ENCODE measurements around the gene INTS6. TPM values are rescaled to one million over a fixed set of nuclear protein-coding genes. Genes with fewer than 3 reads are reported as not detected.

Gene INTS6, protein sequence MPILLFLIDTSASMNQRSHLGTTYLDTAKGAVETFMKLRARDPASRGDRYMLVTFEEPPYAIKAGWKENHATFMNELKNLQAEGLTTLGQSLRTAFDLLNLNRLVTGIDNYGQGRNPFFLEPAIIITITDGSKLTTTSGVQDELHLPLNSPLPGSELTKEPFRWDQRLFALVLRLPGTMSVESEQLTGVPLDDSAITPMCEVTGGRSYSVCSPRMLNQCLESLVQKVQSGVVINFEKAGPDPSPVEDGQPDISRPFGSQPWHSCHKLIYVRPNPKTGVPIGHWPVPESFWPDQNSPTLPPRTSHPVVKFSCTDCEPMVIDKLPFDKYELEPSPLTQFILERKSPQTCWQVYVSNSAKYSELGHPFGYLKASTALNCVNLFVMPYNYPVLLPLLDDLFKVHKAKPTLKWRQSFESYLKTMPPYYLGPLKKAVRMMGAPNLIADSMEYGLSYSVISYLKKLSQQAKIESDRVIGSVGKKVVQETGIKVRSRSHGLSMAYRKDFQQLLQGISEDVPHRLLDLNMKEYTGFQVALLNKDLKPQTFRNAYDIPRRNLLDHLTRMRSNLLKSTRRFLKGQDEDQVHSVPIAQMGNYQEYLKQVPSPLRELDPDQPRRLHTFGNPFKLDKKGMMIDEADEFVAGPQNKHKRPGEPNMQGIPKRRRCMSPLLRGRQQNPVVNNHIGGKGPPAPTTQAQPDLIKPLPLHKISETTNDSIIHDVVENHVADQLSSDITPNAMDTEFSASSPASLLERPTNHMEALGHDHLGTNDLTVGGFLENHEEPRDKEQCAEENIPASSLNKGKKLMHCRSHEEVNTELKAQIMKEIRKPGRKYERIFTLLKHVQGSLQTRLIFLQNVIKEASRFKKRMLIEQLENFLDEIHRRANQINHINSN
- total RNA-seq, result 10 to 100 TPM; 16.5 to 24.4 (median 18.0) TPM

DNA sequence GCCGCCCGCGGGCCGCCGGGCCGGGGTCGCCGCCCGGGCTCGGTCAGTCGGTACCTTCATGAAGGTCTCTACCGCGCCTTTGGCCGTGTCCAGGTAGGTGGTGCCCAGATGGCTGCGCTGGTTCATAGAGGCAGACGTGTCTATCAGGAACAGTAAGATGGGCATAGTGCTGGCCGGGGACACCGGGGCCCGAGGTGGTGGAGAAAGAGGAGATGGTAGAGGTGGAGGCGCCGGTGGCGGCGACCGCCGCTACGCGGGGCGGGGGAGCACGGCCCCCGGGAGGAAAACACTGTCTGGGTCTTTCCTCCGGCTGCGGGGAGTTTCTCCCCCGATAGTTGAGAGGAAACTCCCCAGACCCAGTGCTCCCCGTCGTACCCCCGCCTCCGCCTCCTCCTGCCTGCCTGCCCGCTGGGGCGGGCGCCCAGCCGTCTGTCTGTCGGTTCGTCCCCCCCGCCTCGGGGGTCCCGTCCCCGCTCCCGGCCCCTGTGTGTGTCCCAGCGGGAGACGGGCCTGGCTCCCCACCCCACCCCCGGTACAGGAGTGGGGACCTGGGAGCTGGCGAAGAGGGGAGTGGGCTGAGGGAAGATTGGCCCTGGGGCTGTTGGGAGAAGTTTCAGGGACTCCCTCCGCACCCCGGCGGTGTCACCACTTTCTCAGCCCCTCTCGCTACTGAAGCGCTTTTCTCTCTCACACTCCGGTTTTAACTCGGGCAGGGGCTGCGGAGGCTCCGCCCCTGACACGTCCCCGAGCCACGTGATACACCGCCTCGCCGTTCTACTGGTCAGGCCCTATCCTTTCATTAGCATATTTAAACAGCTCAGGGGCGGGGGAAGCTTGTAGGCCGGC lies at the start of gene INTS6:
INTS6 (minus strand) TSS at position 676 of the 846 bp plus-strand sequence; CDS start at position 165, 511 bp downstream.
- in situ Hi-C loops (cut with MboI; ENCODE audit: low sequenced_read_pairs in 4 of 4), result no loop called here
- TF ChIP-seq, protein P1, sequence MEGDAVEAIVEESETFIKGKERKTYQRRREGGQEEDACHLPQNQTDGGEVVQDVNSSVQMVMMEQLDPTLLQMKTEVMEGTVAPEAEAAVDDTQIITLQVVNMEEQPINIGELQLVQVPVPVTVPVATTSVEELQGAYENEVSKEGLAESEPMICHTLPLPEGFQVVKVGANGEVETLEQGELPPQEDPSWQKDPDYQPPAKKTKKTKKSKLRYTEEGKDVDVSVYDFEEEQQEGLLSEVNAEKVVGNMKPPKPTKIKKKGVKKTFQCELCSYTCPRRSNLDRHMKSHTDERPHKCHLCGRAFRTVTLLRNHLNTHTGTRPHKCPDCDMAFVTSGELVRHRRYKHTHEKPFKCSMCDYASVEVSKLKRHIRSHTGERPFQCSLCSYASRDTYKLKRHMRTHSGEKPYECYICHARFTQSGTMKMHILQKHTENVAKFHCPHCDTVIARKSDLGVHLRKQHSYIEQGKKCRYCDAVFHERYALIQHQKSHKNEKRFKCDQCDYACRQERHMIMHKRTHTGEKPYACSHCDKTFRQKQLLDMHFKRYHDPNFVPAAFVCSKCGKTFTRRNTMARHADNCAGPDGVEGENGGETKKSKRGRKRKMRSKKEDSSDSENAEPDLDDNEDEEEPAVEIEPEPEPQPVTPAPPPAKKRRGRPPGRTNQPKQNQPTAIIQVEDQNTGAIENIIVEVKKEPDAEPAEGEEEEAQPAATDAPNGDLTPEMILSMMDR (IDR thresholded peaks at IDR 0.05 in 4 of 5, conservative IDR thresholded peaks at IDR 0.05 in 1 of 5), result no peak
- peak; percentile 98 to 99 for TF ChIP-seq POLR2A (IDR thresholded peaks at IDR 0.05)
- H3K36me3 ChIP-seq, result peaks cover 0 to 27% of the 10 kb centered on the region in 2 donors
- H3K27me3 ChIP-seq, result no peaks in the 10 kb centered on the region
- peak within 1 kb of the TSS; percentile 100 for H3K27ac ChIP-seq
- intact Hi-C loops (cut with DNase I; ENCODE audit: low total_unique reads), result loop anchor here (1.0 to 10.0 kb wide), 12 partner anchors 16 to 1660 kb away; partner anchors contain the start of genes ALG11, ATP7B, CKAP2 and DHRS12
- no peaks in the 10 kb centered on the region for H3K9me3 ChIP-seq
- ATAC-seq (peak; percentile 81 to 87), DNase-seq (peak; percentile 100)
- H3K4me1 ChIP-seq, result peaks cover 23% of the 10 kb centered on the region in 2 donors
- peak within 1 kb of the TSS; percentile 82 to 99 (median 96) for H3K4me3 ChIP-seq

DNA sequence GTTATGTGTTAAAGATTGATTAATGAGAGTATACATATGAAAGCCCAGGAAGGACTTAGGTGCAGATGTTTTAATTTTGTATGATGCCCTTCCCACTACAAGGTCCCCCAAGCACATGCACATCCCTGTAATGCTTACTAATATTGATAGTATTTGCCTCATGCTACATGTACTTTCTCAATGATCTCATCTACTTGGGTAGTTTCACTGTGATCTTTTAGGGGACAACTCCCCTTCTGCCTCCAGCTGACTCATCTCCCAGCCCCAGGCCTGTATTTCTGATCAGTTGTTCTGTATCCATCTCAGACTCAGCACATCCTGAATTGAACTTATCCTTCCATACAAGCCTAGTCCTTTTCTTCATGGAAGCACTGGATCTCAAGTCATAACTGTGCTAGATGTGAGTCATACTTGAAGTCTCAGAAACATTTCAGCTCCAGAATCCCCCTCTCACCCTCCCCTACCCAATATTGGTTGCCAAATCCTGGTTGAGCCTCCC lies 49.4 kb upstream of the INTS6 start:
- no peak for TF ChIP-seq POLR2A (IDR thresholded peaks at IDR 0.05)
- TF ChIP-seq, protein P1 (IDR thresholded peaks at IDR 0.05 in 4 of 5, conservative IDR thresholded peaks at IDR 0.05 in 1 of 5), result no peak
- DNase-seq (no peak), ATAC-seq (no peak)
- in situ Hi-C loops (cut with MboI; ENCODE audit: low sequenced_read_pairs in 4 of 4) (no loop called here), intact Hi-C loops (cut with DNase I; ENCODE audit: low total_unique reads) (no loop called here)
- no peaks in the 10 kb centered on the region for H3K9me3 ChIP-seq
- H3K4me3 ChIP-seq, result no peak overlapping the region
- H3K27me3 ChIP-seq, result no peaks in the 10 kb centered on the region
- no peaks in the 10 kb centered on the region for H3K36me3 ChIP-seq
- no peak overlapping the region for H3K27ac ChIP-seq
- H3K4me1 ChIP-seq, result no peaks in the 10 kb centered on the region

DNA sequence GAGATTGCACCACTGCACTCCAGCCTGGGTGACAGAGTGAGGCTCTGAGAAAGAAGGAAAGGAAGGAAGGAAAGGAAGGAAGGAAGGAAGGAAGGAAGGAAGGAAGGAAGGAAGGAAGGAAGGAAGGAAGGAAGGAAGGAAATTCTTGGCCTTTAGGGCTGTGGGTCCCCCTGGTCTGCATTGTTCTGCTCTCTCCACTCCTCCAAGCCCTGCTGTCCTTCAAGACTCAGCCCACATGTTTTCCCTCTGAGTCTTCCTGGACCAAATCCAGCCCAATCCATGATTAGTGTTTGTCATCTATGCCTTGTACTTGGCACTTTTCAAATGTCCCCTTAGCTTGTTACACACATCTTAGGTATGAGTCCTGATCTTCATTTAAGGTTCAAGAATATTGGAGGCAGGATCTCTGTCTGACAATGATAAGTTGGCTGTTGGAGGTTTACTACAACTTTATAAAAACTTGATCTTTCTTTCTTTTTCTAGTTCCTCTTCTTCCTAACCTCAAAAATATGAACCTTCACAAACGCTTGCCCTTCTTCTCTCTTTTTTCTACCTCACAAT lies 48.8 kb upstream of the INTS6 start:
- TF ChIP-seq, protein P1 (IDR thresholded peaks at IDR 0.05 in 4 of 5, conservative IDR thresholded peaks at IDR 0.05 in 1 of 5), result no peak
- TF ChIP-seq POLR2A (IDR thresholded peaks at IDR 0.05), result no peak
- Histone ChIP-seq H3K4me1 (no peaks in the 10 kb centered on the region), H3K36me3 (no peaks in the 10 kb centered on the region), H3K27ac (no peak overlapping the region), H3K27me3 (no peaks in the 10 kb centered on the region), H3K9me3 (no peaks in the 10 kb centered on the region), H3K4me3 (no peak overlapping the region)
- intact Hi-C loops (cut with DNase I; ENCODE audit: low total_unique reads), result no loop called here
- ATAC-seq, result no peak
- in situ Hi-C loops (cut with MboI; ENCODE audit: low sequenced_read_pairs in 4 of 4), result no loop called here
- DNase-seq, result no peak

DNA sequence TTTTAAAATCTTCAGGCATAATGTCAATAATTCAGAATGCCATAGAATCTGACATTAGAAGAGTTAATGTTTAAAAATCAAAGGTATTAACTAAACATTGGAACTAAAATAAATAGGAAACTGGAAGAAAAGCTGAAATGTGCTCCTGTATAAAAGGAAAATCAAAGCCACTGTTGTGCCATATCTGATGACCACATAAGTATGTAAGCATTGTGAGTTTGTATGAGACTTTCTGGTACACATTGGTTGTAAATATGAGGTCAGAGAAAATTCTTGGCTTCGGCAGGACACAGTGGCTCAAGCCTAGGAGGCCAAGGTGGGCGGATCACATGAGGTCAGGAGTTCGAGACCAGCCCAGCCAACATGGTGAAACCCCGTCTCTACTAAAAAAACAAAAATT lies 48.3 kb upstream of the INTS6 start:
- in situ Hi-C loops (cut with MboI; ENCODE audit: low sequenced_read_pairs in 4 of 4) (no loop called here), intact Hi-C loops (cut with DNase I; ENCODE audit: low total_unique reads) (no loop called here)
- TF ChIP-seq, protein P1 (IDR thresholded peaks at IDR 0.05 in 4 of 5, conservative IDR thresholded peaks at IDR 0.05 in 1 of 5), result no peak
- no peak for TF ChIP-seq POLR2A (IDR thresholded peaks at IDR 0.05)
- Histone ChIP-seq H3K4me3 (no peak overlapping the region), H3K4me1 (no peaks in the 10 kb centered on the region), H3K36me3 (no peaks in the 10 kb centered on the region), H3K27ac (no peak overlapping the region), H3K27me3 (no peaks in the 10 kb centered on the region), H3K9me3 (no peaks in the 10 kb centered on the region)
- DNase-seq (no peak), ATAC-seq (no peak)
